Left kidney (tissue), 8 donors: ENCODE measurements around the gene BCL2. TPM values are rescaled to one million over a fixed set of nuclear protein-coding genes. Genes with fewer than 3 reads are reported as not detected.
"Not testable (repeated sequence)": the region's sequence is repeated elsewhere in the genome, so short reads cannot be mapped to it uniquely, and the experiment has no call there.

ENCODE experiments used
- DNase-seq: peaks from one replicate; pipeline ENCODE4 v3.0.0-alpha.2; 2013
- long read RNA-seq, 8 donors: transcript quantifications; one replicate each; lab custom pipeline, GENCODE V29; 2026
- polyA plus RNA-seq: library from polyadenylated mRNA; unstranded; fragments of 120-200 nt; gene quantifications from one replicate; pipeline ENCODE4 v1.2.1, GENCODE V29; 2013; ENCODE audit not compliant: insufficient read length

Gene BCL2
- polyA plus RNA-seq = 25.2 TPM
- long read RNA-seq, donor 1, full-length matches to known transcripts = 17 of 17 reads
- long read RNA-seq, donor 1, partial matches to known transcripts = 0 of 17 reads
- long read RNA-seq, donor 1, other reads (novel, unspliced or antisense) = 0 of 17 reads
- long read RNA-seq, donor 2, full-length matches to known transcripts = 7 of 7 reads
- long read RNA-seq, donor 2, partial matches to known transcripts = 0 of 7 reads
- long read RNA-seq, donor 2, other reads (novel, unspliced or antisense) = 0 of 7 reads
- long read RNA-seq, donor 3, full-length matches to known transcripts = 5 of 5 reads
- long read RNA-seq, donor 3, partial matches to known transcripts = 0 of 5 reads
- long read RNA-seq, donor 3, other reads (novel, unspliced or antisense) = 0 of 5 reads
- long read RNA-seq, donor 4, full-length matches to known transcripts = 1 of 1 reads
- long read RNA-seq, donor 4, partial matches to known transcripts = 0 of 1 reads
- long read RNA-seq, donor 4, other reads (novel, unspliced or antisense) = 0 of 1 reads
- long read RNA-seq, donor 5, full-length matches to known transcripts = 12 of 12 reads
- long read RNA-seq, donor 5, partial matches to known transcripts = 0 of 12 reads
- long read RNA-seq, donor 5, other reads (novel, unspliced or antisense) = 0 of 12 reads
- long read RNA-seq, donor 6, full-length matches to known transcripts = 11 of 19 reads
- long read RNA-seq, donor 6, partial matches to known transcripts = 8 of 19 reads
- long read RNA-seq, donor 6, other reads (novel, unspliced or antisense) = 0 of 19 reads
- long read RNA-seq, donor 7, full-length matches to known transcripts = 11 of 11 reads
- long read RNA-seq, donor 7, partial matches to known transcripts = 0 of 11 reads
- long read RNA-seq, donor 7, other reads (novel, unspliced or antisense) = 0 of 11 reads
- long read RNA-seq, donor 8, full-length matches to known transcripts = 9 of 9 reads
- long read RNA-seq, donor 8, partial matches to known transcripts = 0 of 9 reads
- long read RNA-seq, donor 8, other reads (novel, unspliced or antisense) = 0 of 9 reads

GRCh38 chr18:63319383-63320122 lies at the start of gene BCL2:
TSS of gene BCL2 (minus strand) at chr18:63319769.
- DNase-seq = no peak

- DNase-seq = no peak
Measured at GRCh38 chr18:63368611-63369010, 49.0 kb upstream of the BCL2 start.

- peak; percentile 98 for DNase-seq
Measured at GRCh38 chr18:63367053-63367953, 47.7 kb upstream of the BCL2 start, which contains the start of gene KDSR. TSS of gene KDSR (minus strand) at chr18:63367206. CDS start at chr18:63367118, 88 bp downstream.

DNA sequence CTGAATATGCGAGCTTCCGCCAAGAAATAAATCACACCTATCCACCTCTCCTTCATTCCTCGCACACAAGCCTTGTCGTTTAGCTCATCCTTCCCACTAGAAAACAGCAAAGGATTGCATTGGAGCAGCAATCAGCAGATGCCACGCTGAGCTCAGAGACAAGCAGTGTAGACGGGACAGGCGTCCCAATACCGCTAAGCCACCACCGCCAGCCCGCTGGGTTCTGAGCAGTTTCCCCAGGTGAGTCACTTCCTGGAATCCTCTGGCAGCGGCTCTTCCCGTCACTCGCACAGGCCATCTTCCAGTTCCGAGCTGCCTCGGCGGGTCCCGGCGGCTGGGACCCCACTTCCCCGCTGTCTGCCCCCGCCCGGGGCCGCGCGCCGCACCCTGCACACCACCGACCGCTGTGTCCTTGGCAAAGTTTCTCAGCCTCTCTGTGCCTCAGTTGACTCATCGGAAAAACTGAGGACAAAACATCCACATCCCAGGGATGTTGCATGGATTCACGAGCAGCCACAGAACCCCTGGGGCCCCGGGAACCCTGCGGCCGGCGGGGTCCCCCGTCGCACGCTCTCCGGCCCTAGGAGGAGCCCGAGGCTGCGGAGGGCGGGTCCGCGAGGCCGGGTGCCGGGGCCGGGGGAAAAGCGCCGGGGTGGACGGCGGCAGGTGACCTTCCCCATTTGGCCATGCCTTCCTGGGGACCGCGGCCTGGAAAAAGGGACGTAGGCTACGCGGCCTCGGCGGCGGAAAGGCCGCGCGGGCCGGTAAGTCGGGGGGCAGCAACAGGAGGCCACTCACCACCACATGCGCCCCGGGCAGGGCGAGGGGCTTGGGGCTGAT lies 46.9 kb upstream of the BCL2 start:
- DNase-seq = peak; percentile 13

GRCh38 chr18:63365876-63366212 lies 46.3 kb upstream of the BCL2 start:
- peak; percentile 11 for DNase-seq

GRCh38 chr18:63363951-63364350 lies 44.4 kb upstream of the BCL2 start:
- no peak for DNase-seq

DNA sequence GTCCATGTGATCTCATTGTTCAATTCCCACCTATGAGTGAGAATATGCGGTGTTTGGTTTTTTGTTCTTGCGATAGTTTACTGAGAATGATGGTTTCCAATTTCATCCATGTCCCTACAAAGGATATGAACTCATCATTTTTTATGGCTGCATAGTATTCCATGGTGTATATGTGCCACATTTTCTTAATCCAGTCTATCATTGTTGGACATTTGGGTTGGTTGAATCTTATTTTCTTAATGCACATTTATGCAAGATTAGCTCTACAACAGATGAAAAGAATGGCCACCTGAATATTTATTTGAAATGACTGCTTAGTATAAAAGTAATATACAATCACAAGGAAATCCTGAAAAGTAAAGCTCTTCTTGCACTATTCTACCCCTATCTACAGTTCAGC lies 43.9 kb upstream of the BCL2 start:
- DNase-seq = not testable (repeated sequence)

DNA sequence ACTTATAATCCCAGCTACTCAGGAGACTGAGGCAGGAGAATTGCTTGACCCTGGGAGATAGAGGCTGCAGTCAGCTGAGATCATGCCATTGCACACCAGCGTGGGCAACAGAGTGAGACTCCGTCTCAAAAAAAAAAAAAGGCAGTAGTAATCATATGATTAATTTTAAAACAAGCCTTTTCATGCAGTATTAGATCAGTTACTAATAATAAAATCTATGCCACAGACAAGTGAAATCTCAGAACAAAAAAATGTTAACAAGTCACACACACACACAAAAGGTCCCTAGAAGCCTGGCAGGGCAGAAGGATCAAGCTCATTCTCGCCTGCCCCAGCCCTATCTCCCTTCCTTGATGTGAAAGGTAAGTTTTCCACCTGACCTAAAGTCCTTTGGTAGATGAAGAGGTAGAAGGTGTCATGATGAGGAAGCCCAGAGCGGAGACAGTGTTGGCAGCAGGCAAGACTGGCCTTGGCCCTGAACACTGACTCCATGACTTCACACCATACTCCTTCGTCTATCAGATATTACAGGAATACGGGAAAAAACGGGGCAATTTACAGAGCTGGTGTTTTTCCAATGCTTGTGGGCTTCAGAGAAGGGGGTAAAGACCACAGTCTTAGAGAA lies 36.8 kb upstream of the BCL2 start:
- no peak for DNase-seq

DNA sequence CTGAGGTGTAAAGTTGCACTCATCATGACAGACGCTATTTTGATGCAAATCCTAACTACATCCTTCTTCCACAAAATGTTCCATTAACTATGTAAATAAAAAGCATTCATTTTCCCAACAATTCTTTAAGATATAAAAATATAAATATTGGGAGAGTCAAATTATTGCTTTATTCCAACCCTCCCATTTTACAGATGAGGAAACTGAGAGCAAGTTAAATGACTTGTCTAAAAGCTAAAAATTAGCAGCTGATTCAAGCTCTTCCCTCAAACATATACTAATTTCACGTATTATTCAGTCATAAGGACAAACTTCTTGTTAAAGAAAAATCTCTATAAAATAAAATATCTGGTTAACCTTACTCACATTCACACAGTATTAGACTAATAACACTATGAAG lies 30.7 kb upstream of the BCL2 start:
- no peak for DNase-seq

DNA sequence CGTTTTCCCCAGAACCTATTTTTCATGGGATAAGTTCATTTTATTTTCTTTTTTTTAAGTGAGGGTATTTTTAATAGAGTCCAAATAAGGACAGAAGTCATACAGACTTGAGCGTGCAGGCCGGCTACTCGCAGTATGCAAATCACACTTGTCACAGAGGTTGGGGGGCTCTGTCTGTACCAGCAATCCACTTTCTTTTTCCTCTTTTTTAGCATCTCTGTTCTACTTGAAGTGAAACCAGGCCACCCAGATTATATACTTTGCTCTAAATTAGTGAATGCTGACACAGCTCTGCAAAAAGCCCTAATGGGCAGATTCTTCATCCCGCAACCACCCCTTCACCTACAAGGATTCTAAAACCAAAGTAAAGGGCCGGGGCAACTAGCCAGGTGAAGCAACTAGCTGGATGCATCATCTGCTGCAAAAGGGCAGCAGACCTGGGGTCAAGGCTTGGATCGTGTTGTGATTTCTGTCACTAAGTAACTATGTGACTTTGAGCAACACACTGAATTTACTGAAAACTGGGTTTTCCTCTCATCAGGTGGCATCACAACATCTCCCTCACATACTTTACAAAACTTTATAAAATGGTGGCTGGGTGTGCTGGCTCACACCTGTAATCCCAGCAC lies 29.1 kb upstream of the BCL2 start:
- DNase-seq = no peak

DNA sequence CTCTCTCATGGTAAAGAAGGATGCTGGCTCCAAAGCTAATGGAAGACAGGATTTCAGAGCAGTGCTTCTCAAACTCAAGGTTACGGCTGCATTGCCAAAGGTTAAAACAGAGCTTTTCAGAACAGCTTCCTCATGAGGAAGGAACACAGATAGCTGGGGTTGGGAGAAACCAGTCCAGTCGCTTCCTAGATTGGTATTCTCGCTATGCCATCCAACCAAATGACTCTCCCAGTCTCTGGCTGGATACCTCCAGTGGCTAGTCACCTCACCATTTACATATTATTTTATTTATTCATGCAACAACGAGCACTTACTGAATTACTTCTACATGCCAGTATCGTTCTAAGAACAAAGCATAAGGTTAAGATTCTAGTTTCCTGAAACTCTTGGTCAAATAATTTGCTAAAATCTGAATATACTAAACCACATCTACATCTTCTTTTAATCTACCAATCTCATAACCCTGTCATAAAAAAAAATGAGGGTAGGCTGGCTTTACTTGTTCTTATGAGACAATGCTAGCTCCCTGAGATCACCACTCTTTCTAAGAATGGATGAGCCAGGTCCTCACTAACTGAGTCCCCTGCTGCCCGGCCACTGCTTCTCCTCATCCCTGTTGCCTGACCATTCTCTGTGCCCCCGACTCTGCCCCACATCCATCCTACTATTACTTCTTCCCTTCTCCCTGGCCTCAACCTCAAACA lies 27.1 kb upstream of the BCL2 start:
- no peak for DNase-seq

DNA sequence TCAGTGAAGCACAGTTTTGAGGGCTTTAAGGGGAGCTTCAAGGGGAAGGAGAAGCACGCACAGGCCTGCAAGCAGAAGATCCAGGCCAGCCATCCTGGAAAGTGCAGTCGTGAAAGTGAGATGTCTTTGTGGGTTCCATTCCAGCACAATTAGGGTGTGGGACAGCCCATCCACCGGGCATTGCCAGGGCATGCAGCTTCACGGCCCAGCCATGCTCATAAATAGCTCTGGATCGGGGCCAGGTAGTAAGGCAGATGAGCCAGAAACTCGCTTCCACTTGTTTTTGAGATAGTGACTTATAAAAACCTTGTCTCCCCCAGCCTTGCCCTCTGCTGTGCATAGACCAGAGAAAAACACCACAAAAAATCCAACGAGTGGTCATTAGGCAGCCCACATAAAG lies 26.5 kb upstream of the BCL2 start:
- no peak for DNase-seq

GRCh38 chr18:63344918-63345317 lies 25.3 kb upstream of the BCL2 start:
- DNase-seq = no peak

- no peak for DNase-seq
Measured at GRCh38 chr18:63344263-63344662, 24.7 kb upstream of the BCL2 start.

DNA sequence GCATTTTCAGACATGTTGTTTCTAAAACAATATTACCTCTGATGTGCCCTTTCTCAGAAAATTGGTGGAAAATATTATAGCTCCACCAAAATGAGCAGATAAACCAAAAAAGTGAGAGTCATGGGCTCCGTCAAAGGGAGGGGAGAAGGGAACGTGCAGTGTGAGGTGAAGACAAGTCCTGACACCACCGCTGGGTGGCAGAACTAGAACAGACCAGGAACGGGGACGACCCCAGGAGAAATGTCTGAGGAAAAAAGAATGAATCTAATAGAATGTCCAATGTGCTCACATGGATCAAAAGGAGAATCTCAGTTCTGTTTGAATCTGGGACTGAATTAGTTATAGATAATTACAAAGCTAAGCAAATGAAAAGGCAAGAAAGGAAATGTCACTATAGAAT lies 22.6 kb upstream of the BCL2 start:
- peak; percentile 29 for DNase-seq

GRCh38 chr18:63339920-63340484 lies 20.4 kb upstream of the BCL2 start:
- peak; percentile 29 for DNase-seq

DNA sequence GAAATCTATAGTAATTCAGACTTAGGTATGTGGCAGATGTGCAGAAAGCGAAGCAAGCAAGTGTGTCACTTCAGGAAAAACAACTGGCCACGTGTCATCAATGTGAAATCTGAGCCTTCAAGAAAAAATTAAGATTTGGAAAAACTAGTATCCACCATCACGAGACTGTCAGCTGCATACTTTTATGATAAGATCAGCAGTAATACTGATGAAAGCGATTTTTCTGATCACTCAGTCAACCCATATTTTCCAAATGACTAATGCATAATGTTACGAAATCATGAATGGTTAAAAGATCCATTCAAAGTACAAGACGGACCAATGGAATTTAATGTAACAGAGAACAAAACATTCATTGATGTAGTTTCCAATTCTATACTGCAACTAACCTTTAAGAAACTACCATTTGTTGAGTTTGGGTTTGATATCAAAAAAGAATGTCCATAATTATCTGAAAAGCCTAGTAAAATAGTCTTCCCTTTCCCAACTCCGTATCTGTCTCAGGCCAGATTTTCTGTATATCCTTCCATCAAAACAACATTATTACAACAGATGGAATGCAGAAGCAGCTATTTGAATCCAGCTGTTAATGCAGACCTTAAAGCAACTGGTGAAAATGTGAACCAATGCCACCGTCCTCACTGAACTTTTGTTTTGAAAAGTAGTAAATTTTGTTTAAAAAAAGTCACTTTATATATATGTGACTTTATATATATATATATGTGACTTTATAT lies 17.0 kb upstream of the BCL2 start:
- DNase-seq = no peak
